ENCODE measurements around the gene ADAMTS9. TPM values are rescaled to one million over a fixed set of nuclear protein-coding genes. Genes with fewer than 3 reads are reported as not detected.

ADAMTS9 gene
- polyA plus RNA-seq, 10 donors: 68.5 to 126 (median 81.9) TPM

- DNase-seq: no peak
These were observed 109.0 kb downstream of the ADAMTS9 start for GRCh38 chr3:64578797-64579196.

GRCh38 chr3:64578062-64578770 lies 109.6 kb downstream of the ADAMTS9 start:
- no peak for DNase-seq

- DNase-seq: no peak
These were observed 111.5 kb downstream of the ADAMTS9 start for GRCh38 chr3:64576211-64576775.

GRCh38 chr3:64575211-64575844 lies 112.5 kb downstream of the ADAMTS9 start:
- no peak for DNase-seq

GRCh38 chr3:64574194-64574593 lies 113.6 kb downstream of the ADAMTS9 start:
- no peak for DNase-seq

- no peak for DNase-seq
These were observed 115.8 kb downstream of the ADAMTS9 start for GRCh38 chr3:64571982-64572381.

- DNase-seq: no peak
These were observed 118.8 kb downstream of the ADAMTS9 start for GRCh38 chr3:64568895-64569517.

- no peak for DNase-seq
These were observed 120.9 kb downstream of the ADAMTS9 start for GRCh38 chr3:64566859-64567258.

GRCh38 chr3:64563751-64564150 lies 124.0 kb downstream of the ADAMTS9 start:
- peak in 1 of 3 donors; percentile 56 for DNase-seq

- DNase-seq: no peak
These were observed 125.9 kb downstream of the ADAMTS9 start for GRCh38 chr3:64561868-64562267.

- DNase-seq: peak; percentile 53 to 90 (median 79)
These were observed 126.4 kb downstream of the ADAMTS9 start for GRCh38 chr3:64561325-64561843.

- peak in 1 of 3 donors; percentile 69 for DNase-seq
These were observed 127.0 kb downstream of the ADAMTS9 start for GRCh38 chr3:64560791-64561190.

GRCh38 chr3:64559588-64559987 lies 128.2 kb downstream of the ADAMTS9 start:
- peak in 2 of 3 donors; percentile 40 to 76 for DNase-seq

GRCh38 chr3:64556046-64556445 lies 131.8 kb downstream of the ADAMTS9 start:
- DNase-seq: no peak

- DNase-seq: no peak
These were observed 132.4 kb downstream of the ADAMTS9 start for GRCh38 chr3:64555351-64555750.

GRCh38 chr3:64554096-64554920 lies 133.5 kb downstream of the ADAMTS9 start:
- DNase-seq: no peak

GRCh38 chr3:64552966-64553365 lies 134.8 kb downstream of the ADAMTS9 start:
- no peak for DNase-seq

- no peak for DNase-seq
These were observed 135.6 kb downstream of the ADAMTS9 start for GRCh38 chr3:64552160-64552559.

- no peak for DNase-seq
These were observed 136.1 kb downstream of the ADAMTS9 start for GRCh38 chr3:64551697-64552096.

GRCh38 chr3:64550745-64551144 lies 137.1 kb downstream of the ADAMTS9 start:
- DNase-seq: no peak

GRCh38 chr3:64549869-64550268 lies 137.9 kb downstream of the ADAMTS9 start:
- no peak for DNase-seq
